SU-DHL-6 (cell line): Measurements from ENCODE around the gene TMEM140.

Experiments
- H2AFZ ChIP-seq: fragments of 200-600 bp; sonication (generic); 2 replicates; pipeline ENCODE4 v1.6.1; 2014; ENCODE audit warnings: low read depth, mild to moderate bottlenecking, moderate library complexity, mixed read lengths, antibody characterized with exemption, low read length; ENCODE audit not compliant: severe bottlenecking
- H3F3A ChIP-seq: fragments of 200-600 bp; shearing (Covaris generic); 2 replicates; pipeline ENCODE4 v1.6.0; 2016; ENCODE audit warnings: antibody characterized with exemption, mild to moderate bottlenecking; ENCODE audit not compliant: insufficient read depth
- H3K27ac ChIP-seq: fragments of 200-600 bp; sonication (generic); 2 replicates; pipeline ENCODE4 v1.5.1; 2016; ENCODE audit warnings: low read depth, mild to moderate bottlenecking, low read length, moderate library complexity, mixed read lengths
- H3K27me3 ChIP-seq: fragments of 200-600 bp; sonication (generic), shearing (Covaris generic); 2 replicates; pipeline ENCODE4 v1.6.0; 2014; ENCODE audit warnings: mild to moderate bottlenecking, low read length
- H3K36me3 ChIP-seq: fragments of 200-600 bp; sonication (generic); 2 replicates; pipeline ENCODE4 v1.6.1; 2014; ENCODE audit warnings: mild to moderate bottlenecking, low read length, mixed read lengths
- H3K4me2 ChIP-seq: fragments of 300-600, 200-600 bp; shearing (Covaris generic), sonication (generic); 2 replicates; pipeline ENCODE4 v1.6.0; 2014; ENCODE audit warnings: low read length, low read depth, mild to moderate bottlenecking; ENCODE audit not compliant: poor library complexity, severe bottlenecking
- H3K4me3 ChIP-seq: fragments of 200-600 bp; sonication (generic); 2 replicates; pipeline ENCODE4 v1.5.1; 2014; ENCODE audit warnings: antibody characterized with exemption, low read length, mild to moderate bottlenecking, mixed read lengths; ENCODE audit not compliant: insufficient read depth, poor library complexity, severe bottlenecking
- H3K79me2 ChIP-seq: fragments of 200-600 bp; sonication (generic); 2 replicates; pipeline ENCODE4 v1.6.1; 2014; ENCODE audit warnings: mild to moderate bottlenecking, low read length, moderate library complexity; ENCODE audit not compliant: insufficient read depth
- H3K9ac ChIP-seq: fragments of 200-600 bp; sonication (generic); 2 replicates; pipeline ENCODE4 v1.7.0; 2014; ENCODE audit warnings: mild to moderate bottlenecking, low read length
- H3K9me2 ChIP-seq: fragments of 200-600 bp; sonication (generic); replicated peaks from 2 replicates; pipeline ENCODE4 v1.6.1; 2014; ENCODE audit warnings: low read length; ENCODE audit not compliant: insufficient read depth
- H3K9me3 ChIP-seq: fragments of 200-600 bp; sonication (generic); 2 replicates; pipeline ENCODE4 v1.6.1; 2014; ENCODE audit warnings: low read length, mixed read lengths; ENCODE audit not compliant: insufficient read depth
- H4K20me1 ChIP-seq: fragments of 200-600 bp; sonication (generic); 2 replicates; pipeline ENCODE4 v1.6.1; 2014; ENCODE audit warnings: low read depth, mild to moderate bottlenecking, antibody characterized with exemption, low read length, moderate library complexity, mixed read lengths
- CTCF ChIP-seq: fragments of 200-600 bp; sonication (generic); IDR thresholded peaks from one replicate; pipeline ENCODE4 v1.5.1; 2017; ENCODE audit warnings: antibody characterized with exemption, mild to moderate bottlenecking, low read length, moderate library complexity; ENCODE audit not compliant: insufficient read depth, poor library complexity, severe bottlenecking
- EZH2phosphoT487 ChIP-seq: fragments of 200-600 bp; sonication (generic), shearing (Covaris generic); conservative IDR thresholded peaks from 2 replicates; pipeline ENCODE4 v1.6.1; 2018; ENCODE audit warnings: mild to moderate bottlenecking, antibody characterized with exemption, low read length, moderate library complexity, mixed read lengths

Gene TMEM140

GRCh38 chr7:135174941-135175340 lies 27.1 kb downstream of the TMEM140 start:
- Histone ChIP-seq H3K9ac (no peak overlapping the region), H3K4me3 (no peak overlapping the region), H3K4me2 (no peak overlapping the region), H2AFZ (no peak overlapping the region), H4K20me1 (no peaks in the 10 kb centered on the region), H3K9me3 (no peaks in the 10 kb centered on the region; the same call in 1 of the 2 replicates), H3K79me2 (peaks cover 5% of the 10 kb centered on the region; the same call in 1 of the 2 replicates), H3K27ac (no peak overlapping the region), H3K9me2 (no peaks in the 10 kb centered on the region), H3F3A (peaks cover 4% of the 10 kb centered on the region; the same call in 1 of the 2 replicates), H3K36me3 (no peaks in the 10 kb centered on the region), H3K27me3 (no peaks in the 10 kb centered on the region)
- TF ChIP-seq CTCF, result no peak
- no peak for TF ChIP-seq EZH2phosphoT487

GRCh38 chr7:135175931-135176330 lies 28.1 kb downstream of the TMEM140 start:
- no peak overlapping the region for H3K9ac ChIP-seq
- peaks cover 2% of the 10 kb centered on the region; the same call in 1 of the 2 replicates for H3F3A ChIP-seq
- H3K36me3 ChIP-seq, result no peaks in the 10 kb centered on the region
- no peak overlapping the region for H3K4me2 ChIP-seq
- no peak overlapping the region for H3K4me3 ChIP-seq
- no peak for TF ChIP-seq CTCF
- no peak for TF ChIP-seq EZH2phosphoT487
- no peaks in the 10 kb centered on the region for H3K79me2 ChIP-seq
- no peaks in the 10 kb centered on the region for H3K9me2 ChIP-seq
- H4K20me1 ChIP-seq, result no peaks in the 10 kb centered on the region
- H3K27ac ChIP-seq, result no peak overlapping the region
- H2AFZ ChIP-seq, result no peak overlapping the region
- H3K27me3 ChIP-seq, result no peaks in the 10 kb centered on the region
- H3K9me3 ChIP-seq, result peaks cover 4% of the 10 kb centered on the region; the same call in 1 of the 2 replicates

GRCh38 chr7:135177028-135177696 lies 29.3 kb downstream of the TMEM140 start:
- Histone ChIP-seq H3K4me2 (no peak overlapping the region), H3K36me3 (peaks cover 5% of the 10 kb centered on the region; the same call in 1 of the 2 replicates), H4K20me1 (no peaks in the 10 kb centered on the region), H3K9ac (no peak overlapping the region), H3K27me3 (no peaks in the 10 kb centered on the region), H3K9me3 (peaks cover 16% of the 10 kb centered on the region; the same call in 1 of the 2 replicates), H2AFZ (no peak overlapping the region), H3K9me2 (no peaks in the 10 kb centered on the region), H3K79me2 (no peaks in the 10 kb centered on the region), H3F3A (no peaks in the 10 kb centered on the region), H3K27ac (no peak overlapping the region), H3K4me3 (no peak overlapping the region)
- no peak for TF ChIP-seq CTCF
- TF ChIP-seq EZH2phosphoT487, result no peak
